ENCODE measurements around the gene OR2T2. TPM values are rescaled to one million over a fixed set of nuclear protein-coding genes. Genes with fewer than 3 reads are reported as not detected.
"Not testable (repeated sequence)": the region's sequence is repeated elsewhere in the genome, so short reads cannot be mapped to it uniquely, and the experiment has no call there.

OR2T2 gene
- total and polyA plus RNA-seq, 2 donors (not counting 3 experiments of a cell fraction or from before 2014, with no cell fraction given) = not detected

DNA sequence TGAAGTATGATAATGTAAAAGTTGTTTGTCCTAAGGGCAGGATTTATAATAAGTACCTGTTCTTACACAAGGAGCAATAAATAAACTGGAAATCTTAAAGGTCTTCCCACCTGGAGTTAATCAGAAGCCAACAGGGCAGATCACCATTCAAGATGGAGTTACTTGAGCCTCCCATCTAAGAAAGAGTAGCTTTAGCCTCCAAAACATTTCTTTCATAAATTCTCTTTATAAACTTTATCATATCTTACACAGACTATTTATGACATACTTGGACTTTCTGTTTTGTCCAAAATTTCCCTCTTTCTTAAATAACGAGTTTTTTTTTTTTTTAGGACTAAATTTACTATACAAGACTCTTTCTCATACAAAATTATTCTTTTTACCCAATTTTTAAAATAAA lies 24.1 kb upstream of the OR2T2 start:
- Histone ChIP-seq H3K36me3 (ENCODE audit: control insufficient read depth in 2 of 2, extremely low read depth in 1 of 2, insufficient read depth in 2 of 2, low read length in 2 of 2) (no peaks in the 10 kb centered on the region), H3K9ac (replicated peaks; ENCODE audit: extremely low read depth, insufficient read depth, low read length) (no peak overlapping the region), H3K4me3 (replicated peaks in 1 of 3; ENCODE audit: insufficient read depth in 1 of 3, low read depth in 1 of 3, low read length in 3 of 3) (no peak overlapping the region), H3K4me2 (ENCODE audit: insufficient read depth, low read length) (no peak overlapping the region), H3K4me1 (ENCODE audit: control insufficient read depth, extremely low read depth, insufficient read depth, low read length) (no peaks in the 10 kb centered on the region), H3K79me2 (ENCODE audit: control insufficient read depth, insufficient read depth, low read length) (no peaks in the 10 kb centered on the region), H3K9me1 (replicated peaks; ENCODE audit: control insufficient read depth, extremely low read depth, insufficient read depth, low read length) (no peaks in the 10 kb centered on the region), H3K27ac (ENCODE audit: insufficient read depth, low read depth, low read length) (no peak overlapping the region), H4K20me1 (replicated peaks; ENCODE audit: control insufficient read depth, extremely low read depth, insufficient read depth, low read length) (no peaks in the 10 kb centered on the region), H3K9me3 (replicated peaks; ENCODE audit: control insufficient read depth, insufficient read depth, low read length) (peaks cover 3% of the 10 kb centered on the region), H2AFZ (ENCODE audit: low read depth, low read length) (no peak overlapping the region), H3K27me3 (ENCODE audit: control insufficient read depth in 2 of 2, insufficient read depth in 2 of 2, low read length in 2 of 2) (no peaks in the 10 kb centered on the region)
- ChIA-PET CTCF (no interaction called here), POLR2A (no interaction called here)
- FAIRE-seq (no peak), DNase-seq (ENCODE audit: low read depth, low spot score) (no peak)
- intact Hi-C loops (cut with micrococcal nuclease) (no loop called here), dilution Hi-C loops (cut with MboI; ENCODE audit: extremely low pct_ligation_motif_present, low sequenced_read_pairs) (no loop called here)
- TF ChIP-seq MYC (IDR thresholded peaks at IDR 0.05; ENCODE audit: low read depth, low read length) (no peak), GATA2 (IDR thresholded peaks at IDR 0.05; ENCODE audit: insufficient read depth, insufficient read length, low read depth, low read length) (no peak), EZH2 (IDR thresholded peaks at IDR 0.05; ENCODE audit: borderline replicate concordance, low read depth, low read length, severe bottlenecking) (no peak), FOS (IDR thresholded peaks at IDR 0.05; ENCODE audit: borderline replicate concordance, insufficient read depth, low read length) (no peak), POLR2A (IDR thresholded peaks at IDR 0.05; ENCODE audit: low read depth, low read length) (no peak), JUN (IDR thresholded peaks at IDR 0.05; ENCODE audit: borderline replicate concordance, insufficient read depth, insufficient read length, low read depth) (no peak), POLR2AphosphoS5 (IDR thresholded peaks at IDR 0.05; ENCODE audit: insufficient read depth, low read depth, low read length) (no peak)
- TF ChIP-seq, protein P1, sequence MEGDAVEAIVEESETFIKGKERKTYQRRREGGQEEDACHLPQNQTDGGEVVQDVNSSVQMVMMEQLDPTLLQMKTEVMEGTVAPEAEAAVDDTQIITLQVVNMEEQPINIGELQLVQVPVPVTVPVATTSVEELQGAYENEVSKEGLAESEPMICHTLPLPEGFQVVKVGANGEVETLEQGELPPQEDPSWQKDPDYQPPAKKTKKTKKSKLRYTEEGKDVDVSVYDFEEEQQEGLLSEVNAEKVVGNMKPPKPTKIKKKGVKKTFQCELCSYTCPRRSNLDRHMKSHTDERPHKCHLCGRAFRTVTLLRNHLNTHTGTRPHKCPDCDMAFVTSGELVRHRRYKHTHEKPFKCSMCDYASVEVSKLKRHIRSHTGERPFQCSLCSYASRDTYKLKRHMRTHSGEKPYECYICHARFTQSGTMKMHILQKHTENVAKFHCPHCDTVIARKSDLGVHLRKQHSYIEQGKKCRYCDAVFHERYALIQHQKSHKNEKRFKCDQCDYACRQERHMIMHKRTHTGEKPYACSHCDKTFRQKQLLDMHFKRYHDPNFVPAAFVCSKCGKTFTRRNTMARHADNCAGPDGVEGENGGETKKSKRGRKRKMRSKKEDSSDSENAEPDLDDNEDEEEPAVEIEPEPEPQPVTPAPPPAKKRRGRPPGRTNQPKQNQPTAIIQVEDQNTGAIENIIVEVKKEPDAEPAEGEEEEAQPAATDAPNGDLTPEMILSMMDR (IDR thresholded peaks at IDR 0.05; ENCODE audit: extremely low read depth in 1 of 2, insufficient read depth in 1 of 2, low read depth in 1 of 2, low read length in 2 of 2) = no peak
- TF ChIP-seq, protein P2, sequence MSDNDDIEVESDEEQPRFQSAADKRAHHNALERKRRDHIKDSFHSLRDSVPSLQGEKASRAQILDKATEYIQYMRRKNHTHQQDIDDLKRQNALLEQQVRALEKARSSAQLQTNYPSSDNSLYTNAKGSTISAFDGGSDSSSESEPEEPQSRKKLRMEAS (IDR thresholded peaks at IDR 0.05; ENCODE audit: insufficient read depth, insufficient read length) = no peak
- BruUV-seq (replicated peaks) = no TSS peak

DNA sequence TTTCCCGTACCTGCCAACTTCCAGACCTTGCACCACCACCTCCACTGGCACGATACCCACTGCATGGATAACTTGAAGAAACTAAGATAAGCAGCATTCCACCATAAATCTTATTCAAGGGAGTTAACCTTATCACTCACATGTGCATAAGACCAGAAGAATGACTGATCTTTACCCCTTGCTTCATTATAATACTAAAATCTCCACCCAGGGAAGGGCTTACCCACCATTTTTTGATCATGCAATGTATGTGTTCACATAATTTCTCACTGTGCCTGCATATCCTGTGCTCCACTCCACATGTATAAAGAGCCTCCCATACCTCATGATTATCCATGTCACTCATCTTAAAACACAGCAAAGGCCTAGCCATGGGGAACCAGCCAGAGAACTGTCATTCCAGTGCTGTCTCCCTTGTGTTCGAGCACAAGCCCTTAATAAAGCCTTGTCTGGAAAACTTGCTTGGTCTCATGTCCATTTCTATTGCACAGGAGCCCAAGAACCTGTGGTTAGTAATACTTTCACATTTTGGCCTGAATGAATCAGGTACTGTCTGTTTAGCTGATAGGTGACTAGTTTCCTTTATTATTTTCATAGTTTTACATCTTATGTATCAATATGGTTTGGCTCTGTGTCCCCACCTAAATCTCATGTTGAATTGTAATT lies 17.8 kb upstream of the OR2T2 start:
- H3K9me3 ChIP-seq (replicated peaks; ENCODE audit: control insufficient read depth, insufficient read depth, low read length); H3K9ac ChIP-seq (replicated peaks; ENCODE audit: extremely low read depth, insufficient read depth, low read length); H2AFZ ChIP-seq (ENCODE audit: low read depth, low read length); H3K4me3 ChIP-seq (replicated peaks in 1 of 3; ENCODE audit: insufficient read depth in 1 of 3, low read depth in 1 of 3, low read length in 3 of 3); dilution Hi-C loops (cut with MboI; ENCODE audit: extremely low pct_ligation_motif_present, low sequenced_read_pairs); H3K27ac ChIP-seq (ENCODE audit: insufficient read depth, low read depth, low read length); H3K36me3 ChIP-seq (ENCODE audit: control insufficient read depth in 2 of 2, extremely low read depth in 1 of 2, insufficient read depth in 2 of 2, low read length in 2 of 2); FAIRE-seq; H3K79me2 ChIP-seq (ENCODE audit: control insufficient read depth, insufficient read depth, low read length); POLR2A ChIA-PET; H3K9me1 ChIP-seq (replicated peaks; ENCODE audit: control insufficient read depth, extremely low read depth, insufficient read depth, low read length); intact Hi-C loops (cut with micrococcal nuclease); H4K20me1 ChIP-seq (replicated peaks; ENCODE audit: control insufficient read depth, extremely low read depth, insufficient read depth, low read length); DNase-seq (ENCODE audit: low read depth, low spot score); H3K27me3 ChIP-seq (ENCODE audit: control insufficient read depth in 2 of 2, insufficient read depth in 2 of 2, low read length in 2 of 2); BruUV-seq (replicated peaks); H3K4me2 ChIP-seq (ENCODE audit: insufficient read depth, low read length); CTCF ChIA-PET; H3K4me1 ChIP-seq (ENCODE audit: control insufficient read depth, extremely low read depth, insufficient read depth, low read length): not testable (repeated sequence)

DNA sequence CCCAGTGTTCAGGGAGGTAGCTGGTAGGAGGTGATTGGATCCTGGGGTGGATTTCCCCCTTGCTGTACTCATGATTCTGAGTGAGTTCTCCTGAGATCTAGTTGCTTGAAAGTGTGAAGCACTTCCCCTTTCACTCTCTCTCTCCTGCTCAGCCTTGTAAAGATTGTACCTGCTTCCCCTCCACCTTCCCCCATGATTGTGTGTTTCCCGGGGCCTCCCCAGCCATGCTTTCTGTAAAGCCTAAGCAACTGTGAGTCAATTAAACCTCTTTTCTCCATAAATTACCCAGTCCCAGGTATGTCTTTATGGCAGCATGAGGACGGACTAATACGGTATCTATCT lies 17.3 kb upstream of the OR2T2 start:
- H3K9me3 ChIP-seq (replicated peaks; ENCODE audit: control insufficient read depth, insufficient read depth, low read length); H4K20me1 ChIP-seq (replicated peaks; ENCODE audit: control insufficient read depth, extremely low read depth, insufficient read depth, low read length); H3K9ac ChIP-seq (replicated peaks; ENCODE audit: extremely low read depth, insufficient read depth, low read length); H3K36me3 ChIP-seq (ENCODE audit: control insufficient read depth in 2 of 2, extremely low read depth in 1 of 2, insufficient read depth in 2 of 2, low read length in 2 of 2); CTCF ChIA-PET; DNase-seq (ENCODE audit: low read depth, low spot score); FAIRE-seq; dilution Hi-C loops (cut with MboI; ENCODE audit: extremely low pct_ligation_motif_present, low sequenced_read_pairs); H3K9me1 ChIP-seq (replicated peaks; ENCODE audit: control insufficient read depth, extremely low read depth, insufficient read depth, low read length); H3K4me1 ChIP-seq (ENCODE audit: control insufficient read depth, extremely low read depth, insufficient read depth, low read length); H3K27me3 ChIP-seq (ENCODE audit: control insufficient read depth in 2 of 2, insufficient read depth in 2 of 2, low read length in 2 of 2); BruUV-seq (replicated peaks); H3K4me3 ChIP-seq (replicated peaks in 1 of 3; ENCODE audit: insufficient read depth in 1 of 3, low read depth in 1 of 3, low read length in 3 of 3); H3K4me2 ChIP-seq (ENCODE audit: insufficient read depth, low read length); intact Hi-C loops (cut with micrococcal nuclease); H3K27ac ChIP-seq (ENCODE audit: insufficient read depth, low read depth, low read length); POLR2A ChIA-PET; H2AFZ ChIP-seq (ENCODE audit: low read depth, low read length); H3K79me2 ChIP-seq (ENCODE audit: control insufficient read depth, insufficient read depth, low read length): not testable (repeated sequence)
